GM19025 (cell line): ENCODE results near the gene ZFP91.

Experiments
- ATAC-seq: cut with Tn5 transposase; IDR thresholded peaks from one replicate; pipeline ENCODE4 v1.9.1; 2021; ENCODE audit warnings: mild to moderate bottlenecking, low read depth, moderate library complexity; ENCODE audit not compliant: unreplicated experiment

The ZFP91 gene

DNA sequence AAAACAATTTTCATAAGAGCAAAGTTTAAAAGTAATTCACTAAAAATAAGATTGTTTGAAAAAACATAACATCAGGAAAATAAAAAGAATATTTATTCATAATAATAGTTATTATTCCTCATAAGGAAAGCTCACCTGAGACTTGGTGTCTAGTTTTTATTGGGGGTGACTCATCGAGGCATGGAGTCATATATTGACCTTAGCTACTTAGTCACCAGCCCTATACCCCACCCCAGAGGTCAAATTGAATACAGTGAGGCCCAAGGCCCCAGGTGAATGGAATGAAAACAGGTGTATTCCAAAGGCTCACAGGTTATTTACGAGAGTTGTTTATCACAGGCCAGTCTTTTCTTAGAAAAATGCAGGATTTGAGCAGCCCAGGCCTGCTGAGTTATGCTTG, 80.5 kb downstream of the ZFP91 start:
- ATAC-seq, result no peak

GRCh38 chr11:58659910-58660570, 81.2 kb downstream of the ZFP91 start:
- no peak for ATAC-seq
